Activated T-helper 1 cell treated with Interleukin-2 at 50 U/mL for 16 hours (primary cell): ENCODE measurements around the gene OBI1.
"Not testable (repeated sequence)": the region's sequence is repeated elsewhere in the genome, so short reads cannot be mapped to it uniquely, and the experiment has no call there.

Experiments used
- DNase-seq: peaks from one replicate; pipeline ENCODE4 v3.0.0-alpha.2; 2020; ENCODE audit warnings: low read depth

OBI1 gene

DNA sequence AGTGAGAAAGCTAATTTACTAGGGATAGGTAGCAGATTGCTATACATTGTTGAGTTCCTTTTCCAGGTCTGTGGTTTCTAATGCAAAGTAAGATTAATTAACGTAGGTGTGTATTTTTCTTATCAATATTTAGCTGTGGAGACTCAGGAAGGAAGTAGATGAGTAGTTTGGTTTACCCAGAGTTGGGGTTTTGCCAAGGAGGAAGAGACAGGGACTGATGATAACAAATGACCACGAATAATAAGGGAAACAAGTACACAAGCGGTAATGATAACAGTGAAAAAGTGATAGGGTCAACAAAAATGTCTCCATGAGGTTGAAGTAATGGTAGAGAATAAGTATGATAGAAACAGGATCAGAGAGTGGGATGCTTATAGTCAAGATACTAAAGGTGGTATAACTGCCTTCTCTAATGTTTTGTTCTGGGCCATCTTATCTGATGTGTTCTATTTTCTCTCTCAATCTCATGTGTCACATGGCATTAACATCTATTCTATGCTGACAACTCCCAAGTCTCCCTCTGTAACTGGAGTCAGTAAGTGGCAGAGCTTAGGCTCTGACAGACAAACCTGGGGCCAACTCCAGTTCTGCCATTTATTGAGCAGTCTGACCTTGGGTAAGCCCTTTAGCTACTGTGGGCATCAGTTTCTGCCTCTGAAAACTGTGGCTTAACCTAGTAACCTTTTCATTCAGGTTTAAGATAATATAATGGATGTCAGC is 8.8 kb downstream of the OBI1 start:
- no peak for DNase-seq

DNA sequence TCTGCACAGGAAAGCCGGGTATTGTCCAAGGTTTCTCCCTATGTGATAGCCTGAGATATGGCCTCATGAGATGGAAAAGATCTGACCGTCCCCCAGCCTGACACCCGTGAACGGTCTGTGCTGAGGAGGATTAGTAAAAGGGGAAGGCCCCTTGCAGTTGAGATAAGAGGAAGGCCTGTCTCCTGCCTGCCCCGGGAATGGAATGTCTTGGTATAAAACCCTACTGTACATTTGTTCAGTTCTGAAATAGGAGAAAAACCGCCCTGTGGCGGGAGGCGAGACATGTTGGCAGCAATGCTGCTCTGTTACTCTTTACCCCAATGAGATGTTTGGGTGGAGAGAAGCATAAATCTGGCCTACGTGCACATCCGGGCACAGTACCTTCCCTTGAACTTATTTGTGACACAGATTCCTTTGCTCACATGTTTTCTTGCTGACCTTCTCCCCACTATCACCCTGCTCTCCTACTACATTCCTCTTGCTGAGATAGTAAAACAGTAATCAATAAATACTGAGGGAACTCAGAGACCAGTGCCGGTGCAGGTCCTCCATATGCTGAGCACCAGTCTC is 11.8 kb downstream of the OBI1 start:
- DNase-seq: not testable (repeated sequence)

DNA sequence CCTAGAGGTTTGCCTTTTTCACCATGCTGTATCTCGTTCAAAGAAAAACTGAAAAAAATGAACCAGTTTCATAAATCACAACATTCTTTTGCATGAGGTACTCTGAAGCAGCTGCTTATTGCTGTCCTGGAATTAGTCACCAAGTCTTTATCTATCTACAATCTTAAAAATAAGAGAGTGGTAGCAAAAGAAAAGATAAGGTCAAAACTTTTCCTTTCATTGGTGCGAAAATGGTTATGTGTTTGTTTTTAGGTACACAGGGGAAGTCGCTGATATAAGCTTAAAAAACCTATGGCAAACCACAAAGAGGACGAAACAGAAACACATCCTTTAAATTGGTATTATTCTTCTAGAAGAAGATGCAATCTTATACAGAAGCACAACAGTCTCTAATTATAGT is 20.7 kb downstream of the OBI1 start:
- DNase-seq: no peak

DNA sequence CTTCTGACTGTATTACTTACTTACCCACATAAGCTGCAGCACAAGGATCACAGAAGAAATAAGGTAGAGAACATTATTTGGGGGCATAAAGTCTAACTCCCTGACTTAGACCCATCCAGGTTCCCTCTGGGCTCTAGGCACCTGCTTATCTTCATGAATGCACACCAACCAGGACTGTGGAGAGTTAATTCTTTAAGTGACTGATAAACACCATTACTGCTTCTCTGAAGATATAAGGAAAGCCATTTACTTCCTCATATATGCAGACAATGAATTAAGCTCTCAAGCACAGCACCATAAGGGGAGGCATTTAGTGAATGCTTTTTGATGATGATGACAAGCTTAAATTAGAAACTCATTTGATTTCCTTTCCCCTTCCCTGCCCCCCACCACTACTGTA is 22.5 kb downstream of the OBI1 start:
- DNase-seq: no peak

DNA sequence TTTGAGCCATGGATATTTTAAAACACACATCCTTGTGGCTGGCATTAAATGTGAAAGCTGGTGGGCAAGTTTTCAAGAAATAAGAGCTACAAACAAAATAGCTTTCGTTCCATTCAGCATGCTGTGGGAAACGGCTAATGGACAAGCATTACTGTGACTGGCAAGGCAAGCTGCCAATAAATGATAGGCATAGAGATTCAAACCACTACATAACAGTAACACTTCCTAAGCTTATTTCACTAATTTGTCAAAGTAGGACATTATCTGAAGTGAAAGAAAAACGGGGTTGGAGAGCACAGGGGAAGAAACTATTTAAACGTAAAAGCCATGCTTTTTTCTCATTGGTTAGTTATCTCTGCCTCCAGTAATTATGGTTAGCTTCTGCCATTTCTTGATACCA is 26.0 kb downstream of the OBI1 start:
- no peak for DNase-seq

DNA sequence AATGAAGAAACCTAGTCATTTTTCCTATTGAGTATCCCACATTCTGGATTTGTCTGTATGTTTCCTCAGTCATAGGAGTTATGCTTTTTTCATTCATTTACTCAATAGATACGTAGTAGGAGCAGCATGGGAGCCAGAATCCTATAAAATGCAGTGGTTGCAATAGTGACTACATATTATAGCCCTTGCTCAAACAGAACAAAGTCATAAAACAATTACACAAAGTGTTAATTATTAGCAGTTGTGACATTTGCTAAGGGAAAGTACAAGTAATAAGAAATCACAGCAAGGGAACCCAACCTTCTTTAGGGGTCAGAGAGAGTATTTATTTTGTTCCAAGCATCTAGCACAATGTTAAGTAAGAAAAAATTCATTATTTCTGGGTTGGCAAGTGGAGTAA is 27.9 kb downstream of the OBI1 start:
- no peak for DNase-seq

DNA sequence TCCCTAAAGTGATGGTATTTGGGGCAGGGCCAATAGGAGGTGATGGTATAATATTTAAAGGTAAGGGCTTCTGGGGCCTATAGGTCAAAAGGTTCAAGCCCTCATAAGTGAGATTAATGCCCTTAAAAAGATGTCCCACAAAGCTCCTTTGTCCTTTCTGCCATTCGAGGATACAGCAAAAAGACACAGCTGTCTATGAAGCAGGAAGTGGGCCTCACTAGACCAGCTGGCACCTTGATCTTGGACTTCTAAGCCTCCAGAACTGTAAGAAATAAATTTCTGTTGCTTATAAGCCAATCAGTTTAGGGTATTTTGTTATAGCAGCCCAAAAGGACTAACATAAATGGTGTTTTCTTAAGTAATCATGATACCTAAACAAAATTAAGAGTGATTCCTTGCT is 28.4 kb downstream of the OBI1 start:
- DNase-seq: no peak

DNA sequence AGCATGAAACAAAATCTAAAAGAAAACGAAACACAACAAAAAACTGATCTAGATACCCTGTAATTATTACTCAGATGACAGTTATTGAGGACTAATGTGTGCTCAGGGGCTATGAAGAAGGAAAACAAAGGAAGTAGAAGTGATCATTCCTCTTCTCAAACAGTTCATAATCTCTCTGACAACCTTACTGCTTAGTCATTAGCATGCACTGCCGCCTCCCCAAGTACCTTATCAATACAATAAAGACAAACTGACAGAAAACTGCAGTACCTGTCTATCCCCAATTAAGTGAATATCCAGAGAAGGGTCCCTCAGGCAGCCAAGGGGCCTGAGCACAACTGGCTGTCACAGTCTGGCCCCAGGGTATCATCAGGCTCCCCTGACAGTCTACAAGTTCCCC is 33.6 kb downstream of the OBI1 start:
- no peak for DNase-seq

DNA sequence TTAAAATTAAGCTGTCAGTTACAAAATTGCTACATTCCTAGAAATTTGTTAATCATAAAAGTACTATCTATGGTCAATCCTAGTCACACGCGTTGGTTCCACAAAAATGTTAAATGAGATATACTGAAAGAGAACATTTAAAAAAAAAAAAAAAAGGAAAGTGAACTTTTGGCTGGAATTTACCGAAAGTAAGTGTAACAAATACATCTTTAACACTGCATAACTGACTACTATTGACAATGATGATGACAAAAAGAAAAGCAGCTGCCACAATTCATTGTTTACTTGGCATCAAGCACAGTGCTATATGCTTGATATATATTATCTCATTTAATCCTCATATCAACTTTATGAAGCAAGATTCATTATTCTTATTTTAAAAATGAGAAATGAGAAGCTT is 35.8 kb downstream of the OBI1 start:
- no peak for DNase-seq

DNA sequence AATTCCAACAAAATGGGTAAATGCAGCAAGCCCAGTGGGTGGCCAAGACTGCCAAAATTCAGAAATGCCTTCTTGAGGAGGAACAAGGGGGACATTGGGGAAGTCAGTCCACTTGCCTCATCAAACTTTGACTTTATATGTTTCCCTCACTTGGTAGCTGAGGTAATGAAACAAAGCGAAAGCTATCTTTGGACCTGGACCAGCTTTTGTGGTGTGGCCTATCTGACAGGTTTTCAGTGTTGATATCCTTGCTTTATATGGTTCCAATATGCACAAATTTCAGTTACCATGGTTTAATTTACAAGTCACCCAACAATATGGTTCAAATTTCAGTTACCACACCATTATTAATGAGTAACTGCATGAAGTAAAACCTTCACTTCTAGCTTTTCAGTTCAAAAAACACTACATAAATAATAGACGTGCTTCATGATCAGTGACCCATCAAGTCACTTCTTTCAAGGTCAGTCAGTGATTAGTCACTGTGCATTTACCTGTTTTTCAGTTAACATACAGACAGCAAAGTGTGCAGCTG is 38.0 kb downstream of the OBI1 start:
- no peak for DNase-seq

DNA sequence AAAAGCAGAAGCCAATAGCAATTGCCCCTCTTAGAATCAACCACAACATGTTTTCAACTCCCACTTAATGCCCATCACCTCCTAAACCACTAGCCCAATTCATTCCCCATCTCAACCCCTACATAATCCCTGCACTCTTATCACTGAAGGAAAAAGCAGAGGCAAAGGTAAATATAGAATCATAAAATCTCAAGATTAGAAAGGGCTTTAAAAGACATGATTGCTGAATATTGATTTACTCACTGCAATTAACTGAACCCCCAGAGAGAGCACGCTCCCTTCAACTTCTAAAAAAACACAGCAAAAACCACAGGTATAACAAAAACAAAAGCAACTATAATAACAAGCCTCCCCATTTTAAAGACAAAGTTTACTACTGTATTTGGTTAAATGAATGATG is 40.5 kb downstream of the OBI1 start:
- no peak for DNase-seq

DNA sequence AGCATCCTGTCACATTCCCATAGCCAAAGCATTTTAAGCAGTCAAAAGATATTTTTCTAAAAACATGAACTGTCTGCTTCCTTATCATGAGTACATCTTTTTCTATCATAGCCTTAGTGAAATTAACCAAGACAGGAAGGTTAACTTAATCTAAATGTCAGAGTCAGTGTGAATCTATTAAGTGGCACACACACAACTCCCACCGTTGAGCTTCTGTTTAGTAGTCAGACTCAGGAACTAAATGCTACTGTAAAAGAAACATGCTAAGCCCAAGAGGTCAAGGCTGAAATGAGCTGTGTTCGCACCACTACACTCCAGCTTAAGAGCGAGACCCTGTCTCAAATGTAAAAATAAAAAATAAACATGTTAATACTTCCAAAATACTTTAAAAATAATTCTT is 47.9 kb downstream of the OBI1 start:
- DNase-seq: no peak

DNA sequence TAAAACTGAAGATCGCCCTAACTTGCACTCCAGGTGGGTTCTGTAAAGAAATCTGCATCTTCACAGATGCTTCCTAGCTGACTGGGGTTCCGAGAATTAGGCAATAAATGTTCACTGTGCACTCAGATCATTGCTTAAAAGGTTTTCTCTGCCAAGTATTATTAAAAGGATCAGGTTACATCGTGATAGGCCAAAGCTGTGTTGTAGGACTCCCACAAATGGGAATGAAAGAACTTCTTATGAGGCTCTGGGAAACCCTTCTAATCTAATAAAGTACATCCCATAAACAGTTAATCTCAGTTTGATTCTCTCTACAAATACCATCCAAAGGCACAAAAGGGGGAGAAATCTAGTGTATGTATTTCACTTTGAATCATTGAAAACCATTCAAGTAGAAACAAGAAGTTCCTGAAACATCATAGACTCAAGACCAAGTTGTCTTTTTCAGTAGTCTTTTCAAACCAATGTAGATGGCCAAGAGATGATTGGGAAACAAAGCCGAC is 48.5 kb downstream of the OBI1 start:
- no peak for DNase-seq

DNA sequence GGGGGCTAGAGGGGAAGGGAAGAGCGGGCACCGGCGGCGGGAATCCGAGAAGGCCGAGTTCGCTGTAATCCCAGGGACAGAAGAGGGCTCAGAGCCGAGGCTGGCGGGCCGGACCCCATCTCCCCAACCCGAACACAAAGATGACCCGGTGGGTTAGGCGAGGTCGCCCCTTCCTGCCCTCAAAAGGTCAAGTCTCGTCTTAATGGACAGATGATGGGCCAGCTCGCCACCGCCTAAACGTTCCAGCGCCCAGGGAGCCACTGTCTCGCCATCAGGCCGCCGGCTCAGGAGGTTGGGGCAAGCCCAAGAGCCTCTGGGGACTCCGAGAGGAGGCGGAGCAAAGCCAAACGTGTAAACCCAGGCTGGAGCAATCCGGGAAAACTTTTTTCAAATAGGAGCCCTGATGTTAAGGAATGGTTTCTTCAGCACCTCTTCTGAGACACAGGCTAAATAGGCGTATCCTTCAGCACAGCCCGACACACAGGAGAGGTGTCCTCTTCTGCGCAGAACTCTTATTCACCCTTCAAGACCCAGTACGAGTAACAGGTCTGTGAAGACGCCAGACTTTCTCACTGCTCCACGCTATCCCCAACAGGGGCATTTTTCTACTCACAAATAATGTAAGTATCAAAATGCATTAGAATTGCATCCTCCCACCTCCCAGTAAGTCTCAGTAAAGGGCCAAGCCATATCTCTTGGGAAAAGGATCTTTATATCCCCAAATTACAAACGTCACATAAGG is 49.3 kb downstream of the OBI1 start:
- DNase-seq: no peak

DNA sequence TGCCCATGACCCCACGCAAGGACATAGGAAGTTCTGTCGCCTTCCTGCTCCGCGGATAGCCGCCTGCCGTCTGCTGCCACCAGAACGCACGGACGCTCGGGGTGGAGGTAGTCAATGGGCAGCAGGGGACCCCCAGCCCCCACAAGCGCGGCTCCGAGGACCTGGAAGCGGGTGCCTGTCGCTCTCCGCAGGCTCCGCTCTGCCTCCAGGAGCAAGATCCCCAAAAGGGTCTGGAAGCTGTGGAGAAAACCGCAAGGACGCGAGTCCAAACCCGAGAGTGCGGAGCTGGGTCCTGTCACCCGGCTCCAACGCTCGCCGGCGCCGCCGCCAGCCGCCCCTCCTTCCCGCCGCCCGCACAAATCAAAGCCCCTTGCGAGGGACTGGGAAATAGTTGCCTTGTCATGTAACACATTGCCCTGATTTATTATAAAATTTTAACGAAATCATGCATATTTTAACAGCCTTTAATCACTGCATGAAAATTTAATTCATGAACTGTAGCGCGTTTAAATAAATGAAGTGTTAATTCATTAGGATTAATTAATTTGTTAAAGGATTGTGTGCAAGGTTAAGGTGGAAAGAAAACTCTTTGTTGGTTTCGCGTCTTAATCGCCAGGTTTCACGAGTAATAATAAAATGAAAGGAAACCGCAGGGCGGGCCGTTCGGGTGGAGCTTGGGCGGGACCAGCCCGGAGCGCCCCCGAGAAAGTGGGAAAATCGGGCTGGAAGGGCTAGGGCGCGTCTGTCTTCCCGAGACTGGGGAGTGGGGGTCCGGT is 50.1 kb downstream of the OBI1 start:
- no peak for DNase-seq

DNA sequence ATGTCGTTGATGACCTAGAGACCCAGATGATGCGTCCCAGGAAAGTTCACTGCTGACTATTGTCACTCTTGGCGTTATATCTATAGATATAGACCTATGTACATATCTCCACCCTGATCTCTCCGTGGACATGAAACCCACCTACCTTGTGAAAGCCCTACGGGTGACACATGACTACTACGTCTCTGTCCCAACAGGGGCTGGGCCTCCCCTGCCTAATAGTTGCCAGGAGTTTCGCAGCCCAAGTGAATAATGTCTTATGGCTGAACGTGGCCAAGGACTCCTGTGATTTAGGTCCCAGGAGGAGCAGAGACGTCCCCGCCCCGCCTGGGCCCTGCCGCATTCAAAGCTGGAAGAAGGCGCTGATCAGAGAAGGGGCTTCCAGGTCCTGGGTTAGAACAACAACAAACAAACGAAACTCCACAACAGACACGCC is 50.7 kb downstream of the OBI1 start:
- DNase-seq: no peak

DNA sequence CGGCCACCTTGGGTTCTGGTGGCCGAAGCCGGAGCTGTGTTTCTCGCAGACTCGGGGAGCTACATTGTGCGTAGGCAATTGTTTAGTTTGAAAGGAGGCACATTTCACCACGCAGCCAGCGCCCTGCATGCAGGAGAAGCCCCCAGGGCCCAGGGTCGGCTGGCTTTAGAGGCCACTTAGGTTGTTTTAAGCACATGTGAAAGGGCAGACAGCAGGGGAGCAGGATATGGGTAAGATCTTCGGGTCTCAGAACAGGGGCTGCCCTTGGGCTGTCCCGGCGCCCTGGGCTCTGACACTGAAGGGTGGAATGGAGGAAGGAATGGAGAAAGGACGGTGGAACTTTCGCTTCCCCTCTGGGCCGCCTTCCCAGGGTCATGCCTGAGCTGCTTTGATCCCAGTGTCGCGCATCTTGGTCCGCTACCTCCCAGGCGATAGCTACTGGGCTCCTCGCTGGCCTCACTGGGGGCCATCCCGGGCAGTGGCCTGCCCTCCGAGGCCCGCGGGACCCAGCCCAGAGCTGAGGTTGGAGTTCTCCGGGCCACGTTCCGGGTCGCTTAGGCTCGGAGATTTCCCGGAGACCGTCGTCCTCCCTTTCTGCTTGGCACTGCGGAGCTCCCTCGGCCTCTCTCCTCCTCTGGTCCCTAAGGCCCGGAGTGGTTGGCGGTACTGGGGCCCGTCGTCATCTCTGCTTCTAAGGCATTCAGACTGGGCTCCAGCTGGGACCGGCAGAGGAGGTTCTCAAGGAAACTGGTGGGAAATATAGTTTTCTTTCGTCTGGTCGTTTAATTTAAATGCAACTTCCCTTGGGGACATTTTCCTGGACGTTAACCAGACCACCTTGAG is 51.3 kb downstream of the OBI1 start:
- no peak for DNase-seq

DNA sequence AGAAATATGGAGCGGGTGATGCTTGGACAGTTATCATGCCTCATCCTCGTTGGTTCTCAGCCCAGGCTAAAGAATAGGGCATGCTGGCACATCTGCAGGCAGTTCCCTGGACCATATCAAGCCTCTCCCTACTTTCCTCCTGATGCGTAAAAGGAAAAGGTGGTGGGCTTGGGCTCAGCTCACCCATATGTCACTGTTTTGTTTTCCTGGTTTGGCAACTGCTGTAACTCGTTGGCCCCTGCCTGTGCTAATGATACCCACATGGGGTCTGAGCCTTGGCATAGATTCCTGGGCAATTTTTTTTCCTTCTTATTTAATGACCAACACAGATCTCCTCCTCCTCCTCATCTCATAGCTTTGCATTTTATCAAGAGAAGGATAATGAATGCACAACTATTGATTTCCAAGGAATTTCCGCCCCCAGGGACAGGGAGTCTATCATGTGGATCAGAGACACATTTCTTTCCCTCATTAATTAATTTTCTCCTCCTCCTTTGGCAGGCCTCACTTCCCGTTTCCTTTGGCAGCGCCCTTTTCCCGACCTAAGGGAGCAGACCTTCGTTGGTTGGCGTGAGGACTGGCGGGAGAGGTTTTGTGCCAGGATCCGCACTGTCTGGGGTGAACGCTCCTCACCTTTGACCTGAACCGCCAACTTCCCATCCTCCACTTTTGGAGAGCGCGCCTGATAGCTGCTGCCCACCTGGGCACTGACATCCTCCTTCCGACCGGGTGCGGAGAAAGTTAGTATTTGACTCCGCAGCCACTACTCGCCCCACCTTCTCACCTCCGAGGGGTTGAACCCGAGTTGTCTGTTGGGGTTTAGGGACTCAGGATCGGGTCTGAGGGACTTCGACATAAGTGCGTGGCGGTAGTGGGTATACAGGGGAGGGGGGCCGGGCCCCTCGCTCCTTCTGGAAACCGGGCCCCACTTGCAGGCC is 52.2 kb downstream of the OBI1 start:
- DNase-seq: no peak

DNA sequence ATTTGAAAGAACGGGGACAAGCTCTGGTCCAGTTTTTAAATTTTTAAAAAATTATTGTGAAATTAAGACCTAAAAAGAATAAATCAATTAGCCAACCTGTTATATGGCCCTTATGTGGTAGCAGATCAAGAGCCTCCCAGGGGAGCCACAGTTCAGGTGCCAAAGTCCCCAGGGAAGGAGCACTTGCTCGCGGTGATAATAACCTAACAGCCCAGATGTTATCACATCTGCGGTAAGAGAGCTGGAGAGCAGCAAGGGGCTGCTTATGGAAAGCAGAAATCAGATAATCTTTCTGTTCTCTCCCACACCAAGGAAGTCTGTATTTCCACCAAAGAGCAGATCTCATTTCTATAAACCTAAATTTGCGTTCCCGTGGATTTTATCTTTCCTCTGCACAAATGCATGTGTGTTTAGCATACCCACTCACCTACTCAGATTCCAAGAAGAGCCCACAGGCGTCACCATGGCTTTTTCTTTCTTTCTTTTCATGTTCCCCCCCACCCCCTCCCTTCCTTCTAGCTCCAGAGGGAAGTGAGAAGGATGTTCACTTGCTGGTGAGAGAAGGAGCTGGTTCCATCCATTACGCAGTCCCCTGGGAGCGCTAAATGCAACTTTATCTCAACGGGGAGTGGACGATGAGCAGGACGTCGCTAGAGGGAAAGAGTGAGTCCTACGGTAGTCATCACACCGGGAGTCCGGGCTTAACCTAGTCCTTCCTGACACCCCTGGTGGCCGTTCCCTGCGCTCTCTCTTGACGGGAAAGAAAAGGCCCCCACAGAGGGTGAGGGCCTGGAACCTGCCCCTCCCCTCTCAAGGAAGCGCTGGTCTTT is 54.0 kb downstream of the OBI1 start:
- no peak for DNase-seq
